Hepatocyte (in vitro differentiated cells): ENCODE results near the gene IGSF22.
"Not testable (repeated sequence)": the region's sequence is repeated elsewhere in the genome, so short reads cannot be mapped to it uniquely, and the experiment has no call there.

Source experiments
- CTCF ChIP-seq: fragments of 200-600 bp; sonication (generic); IDR thresholded peaks from 2 replicates; pipeline ENCODE4 v1.5.1; 2016; ENCODE audit warnings: antibody characterized with exemption, mild to moderate bottlenecking; ENCODE audit not compliant: poor library complexity
- EZH2phosphoT487 ChIP-seq: fragments of 200-600 bp; sonication (generic); IDR thresholded peaks from one replicate; pipeline ENCODE4 v1.6.1; 2018; ENCODE audit warnings: antibody characterized with exemption, mild to moderate bottlenecking, low read depth, moderate library complexity; ENCODE audit not compliant: unreplicated experiment, severe bottlenecking

- TF ChIP-seq CTCF, EZH2phosphoT487: not testable (repeated sequence)
These were observed 60.6 kb downstream of the IGSF22 start for GRCh38 chr11:18665353-18665872.
